NCI-H82 treated with DMSO at 0.1 percent for 48 hours (cell line): Measurements from ENCODE around the gene DLG2.

Source experiments
- DNase-seq: peaks from one replicate; lab custom pipeline; 2025; ENCODE audit not compliant: unreplicated experiment; lab: John Stamatoyannopoulos, UW

The DLG2 gene

GRCh38 chr11:84590106-84590505 lies 1037.0 kb downstream of the DLG2 start:
- no peak for DNase-seq

GRCh38 chr11:84588131-84588829 lies 1038.9 kb downstream of the DLG2 start:
- no peak for DNase-seq

GRCh38 chr11:84583106-84583505 lies 1044.0 kb downstream of the DLG2 start:
- no peak for DNase-seq

- DNase-seq = no peak
Measured at GRCh38 chr11:84581083-84581482, 1046.1 kb downstream of the DLG2 start.

GRCh38 chr11:84580428-84580827 lies 1046.7 kb downstream of the DLG2 start:
- no peak for DNase-seq

GRCh38 chr11:84573868-84574267 lies 1053.3 kb downstream of the DLG2 start:
- DNase-seq = no peak

GRCh38 chr11:84566671-84567070 lies 1060.5 kb downstream of the DLG2 start:
- no peak for DNase-seq

GRCh38 chr11:84564867-84565184 lies 1062.3 kb downstream of the DLG2 start:
- DNase-seq = no peak

- no peak for DNase-seq
Measured at GRCh38 chr11:84564180-84564866, 1062.8 kb downstream of the DLG2 start.

- DNase-seq = no peak
Measured at GRCh38 chr11:84563356-84563755, 1063.8 kb downstream of the DLG2 start.

- DNase-seq = no peak
Measured at GRCh38 chr11:84560206-84560605, 1066.9 kb downstream of the DLG2 start.

- peak; percentile 30 for DNase-seq
Measured at GRCh38 chr11:84558085-84558905, 1068.8 kb downstream of the DLG2 start.

- DNase-seq = no peak
Measured at GRCh38 chr11:84552791-84553190, 1074.4 kb downstream of the DLG2 start.

- DNase-seq = no peak
Measured at GRCh38 chr11:84549217-84549616, 1077.9 kb downstream of the DLG2 start.

- no peak for DNase-seq
Measured at GRCh38 chr11:84544566-84544965, 1082.6 kb downstream of the DLG2 start.

GRCh38 chr11:84543367-84544159 lies 1083.6 kb downstream of the DLG2 start:
- no peak for DNase-seq

- no peak for DNase-seq
Measured at GRCh38 chr11:84541731-84542340, 1085.3 kb downstream of the DLG2 start.

GRCh38 chr11:84536456-84536855 lies 1090.7 kb downstream of the DLG2 start:
- DNase-seq = no peak

- DNase-seq = no peak
Measured at GRCh38 chr11:84532364-84532763, 1094.8 kb downstream of the DLG2 start.

GRCh38 chr11:84526250-84526649 lies 1100.9 kb downstream of the DLG2 start:
- no peak for DNase-seq
